WTC11 (cell line): ENCODE results near the gene TMEM38A. TPM values are rescaled to one million over a fixed set of nuclear protein-coding genes. Genes with fewer than 3 reads are reported as not detected.

Experiments
- ATAC-seq: fragments of 200-7000 bp; cut with Tn5 transposase; 2 replicates; pipeline ENCODE4 v1.10.0; 2021; ENCODE audit warnings: mild to moderate bottlenecking, moderate library complexity
- CTCF ChIA-PET: fragments of 300-600 bp; sonication (Branson Sonifier 250); formaldehyde crosslinking; loops from one replicate; lab custom pipeline; 2021; ENCODE audit warnings: antibody characterized with exemption; lab: Charles Lee
- POLR2A ChIA-PET: fragments of 350-600 bp; sonication (Branson Sonifier 250); formaldehyde crosslinking; loops from one replicate; lab custom pipeline; 2021; ENCODE audit warnings: antibody characterized with exemption; lab: Charles Lee
- DNase-seq: peaks from one replicate; pipeline ENCODE4 v3.0.0; 2021; ENCODE audit warnings: low spot score
- H3K27ac Mint-ChIP-seq: 2 replicates; pipeline ENCODE4 v1.8.0; 2021; ENCODE audit warnings: mixed read lengths
- H3K27me3 Mint-ChIP-seq: 2 replicates; pipeline ENCODE4 v1.8.0; 2021; ENCODE audit warnings: low read depth, mild to moderate bottlenecking, moderate library complexity, mixed read lengths
- H3K36me3 Mint-ChIP-seq: 2 replicates; pipeline ENCODE4 v1.8.0; 2021; ENCODE audit warnings: mixed read lengths
- H3K4me1 Mint-ChIP-seq: 2 replicates; pipeline ENCODE4 v1.8.0; 2022; ENCODE audit warnings: mixed read lengths
- H3K4me3 Mint-ChIP-seq: 2 replicates; pipeline ENCODE4 v1.8.0; 2021; ENCODE audit warnings: mild to moderate bottlenecking, moderate library complexity, mixed read lengths
- H3K9me3 Mint-ChIP-seq: 2 replicates; pipeline ENCODE4 v1.8.0; 2021; ENCODE audit warnings: mixed read lengths
- AR ChIP-seq: fragments of 250-450 bp; sonication (Bioruptor Pico); IDR thresholded peaks from 2 replicates; pipeline ENCODE4 v1.9.0; 2021; ENCODE audit warnings: mild to moderate bottlenecking
- ATF2 ChIP-seq: sonication (generic); formaldehyde crosslinking; IDR thresholded peaks from 2 replicates; pipeline ENCODE4 v1.8.1; 2022; ENCODE audit warnings: low read depth, missing genetic modification reagents, borderline replicate concordance
- ATF6 ChIP-seq: sonication (generic); formaldehyde crosslinking; IDR thresholded peaks from 2 replicates; pipeline ENCODE4 v1.8.1; 2023; ENCODE audit warnings: mild to moderate bottlenecking, missing genetic modification reagents
- CREB1 ChIP-seq: sonication (generic); formaldehyde crosslinking; IDR thresholded peaks from 2 replicates; pipeline ENCODE4 v1.8.0; 2023; ENCODE audit warnings: mild to moderate bottlenecking, missing genetic modification reagents
- ERG ChIP-seq: fragments of 250-450 bp; sonication (Bioruptor Pico); IDR thresholded peaks from 2 replicates; pipeline ENCODE4 v1.8.0; 2021; ENCODE audit warnings: mild to moderate bottlenecking
- ETV6 ChIP-seq: sonication (generic); formaldehyde crosslinking; IDR thresholded peaks from 2 replicates; pipeline ENCODE4 v1.8.1; 2022; ENCODE audit warnings: mild to moderate bottlenecking, missing genetic modification reagents
- FOXK1 ChIP-seq: sonication (generic); formaldehyde crosslinking; IDR thresholded peaks from 2 replicates; pipeline ENCODE4 v1.8.0; 2022; ENCODE audit warnings: mild to moderate bottlenecking, moderate library complexity, missing genetic modification reagents
- FOXP4 ChIP-seq: sonication (generic); formaldehyde crosslinking; IDR thresholded peaks from 2 replicates; pipeline ENCODE4 v1.8.0; 2022; ENCODE audit warnings: mild to moderate bottlenecking, missing genetic modification reagents
- HMGXB4 ChIP-seq: sonication (generic); formaldehyde crosslinking; IDR thresholded peaks from 2 replicates; pipeline ENCODE4 v1.8.1; 2023; ENCODE audit warnings: mild to moderate bottlenecking, moderate library complexity, missing genetic modification reagents
- JAZF1 ChIP-seq: fragments of 250-450 bp; sonication (Bioruptor Pico); IDR thresholded peaks from 2 replicates; pipeline ENCODE4 v1.9.0; 2021; ENCODE audit warnings: moderate library complexity, mild to moderate bottlenecking, inconsistent platforms
- NR2C2 ChIP-seq: sonication (generic); formaldehyde crosslinking; IDR thresholded peaks from 2 replicates; pipeline ENCODE4 v1.8.0; 2022; ENCODE audit warnings: mild to moderate bottlenecking, missing genetic modification reagents
- USF2 ChIP-seq: sonication (generic); formaldehyde crosslinking; IDR thresholded peaks from 2 replicates; pipeline ENCODE4 v1.8.1; 2023; ENCODE audit warnings: mild to moderate bottlenecking, missing genetic modification reagents, moderate library complexity
- ZBTB21 ChIP-seq: sonication (generic); formaldehyde crosslinking; IDR thresholded peaks from 2 replicates; pipeline ENCODE4 v1.8.1; 2023; ENCODE audit warnings: mild to moderate bottlenecking, missing genetic modification reagents, borderline replicate concordance
- ZNF121 ChIP-seq: sonication (generic); formaldehyde crosslinking; IDR thresholded peaks from 2 replicates; pipeline ENCODE4 v1.8.0; 2023; ENCODE audit warnings: missing genetic modification reagents
- ZNF263 ChIP-seq: sonication (generic); formaldehyde crosslinking; IDR thresholded peaks from 2 replicates; pipeline ENCODE4 v1.8.1; 2022; ENCODE audit warnings: low read depth, mild to moderate bottlenecking, moderate library complexity, missing genetic modification reagents
- ZNF281 ChIP-seq: sonication (generic); formaldehyde crosslinking; IDR thresholded peaks from 2 replicates; pipeline ENCODE4 v1.8.0; 2023; ENCODE audit warnings: mild to moderate bottlenecking, missing genetic modification reagents
- ZNF416 ChIP-seq: fragments of 250-450 bp; sonication (Bioruptor Pico); IDR thresholded peaks from 2 replicates; pipeline ENCODE4 v1.9.0; 2021; ENCODE audit warnings: mild to moderate bottlenecking, inconsistent platforms
- total RNA-seq: library from RNA; stranded (reverse); gene quantifications from 3 replicates; pipeline ENCODE4 v1.2.3, GENCODE V29; 2021

Gene TMEM38A
- total RNA-seq, 1 experiment from 2014 or later, result 9.5 TPM

- no peak for ATAC-seq
- H3K27ac Mint-ChIP-seq, result no peak overlapping the region
- no peak for TF ChIP-seq HMGXB4 (CRISPR knock-in tag)
- TF ChIP-seq CREB1 (CRISPR knock-in tag), result no peak
- no peak for TF ChIP-seq AR (CRISPR knock-in tag)
- TF ChIP-seq FOXK1 (CRISPR knock-in tag), result no peak
- TF ChIP-seq ZNF281 (CRISPR knock-in tag), result no peak
- TF ChIP-seq NR2C2, result no peak
- TF ChIP-seq USF2 (CRISPR knock-in tag), result no peak
- no peak for TF ChIP-seq FOXP4 (CRISPR knock-in tag)
- no peak for TF ChIP-seq JAZF1 (CRISPR knock-in tag)
- no peak for TF ChIP-seq ERG (CRISPR knock-in tag)
- TF ChIP-seq ZNF416, result no peak
- TF ChIP-seq ZNF121 (CRISPR knock-in tag), result no peak
- no peak for TF ChIP-seq ATF6
- TF ChIP-seq ATF2 (CRISPR knock-in tag), result no peak
- no peak for TF ChIP-seq ETV6 (CRISPR knock-in tag)
- TF ChIP-seq ZBTB21 (CRISPR knock-in tag), result no peak
- TF ChIP-seq ZNF263 (CRISPR knock-in tag), result no peak
- TF ChIP-seq, all 79 proteins: peak for 0
- Mint-ChIP-seq H3K9me3 (peaks cover 11% of the 10 kb centered on the region), H3K4me1 (peaks cover 6% of the 10 kb centered on the region; the same call in 1 of the 2 replicates), H3K36me3 (no peaks in the 10 kb centered on the region), H3K27me3 (no peaks in the 10 kb centered on the region), H3K4me3 (no peak overlapping the region)
- ChIA-PET CTCF (no interaction called here), POLR2A (interaction anchor here (0.6 kb wide), 1 partner anchor 435 kb away, joined by 3 read pairs; no protein-coding TSS in a partner anchor)
- no peak for DNase-seq
These were observed 77.0 kb downstream of the TMEM38A start for GRCh38 chr19:16737911-16738310.
